Neuronal stem cell (in vitro differentiated cells): ENCODE measurements around the gene CRYBB3.
"Not testable (repeated sequence)": the region's sequence is repeated elsewhere in the genome, so short reads cannot be mapped to it uniquely, and the experiment has no call there.

Experiments
- DNase-seq: peaks from one replicate; pipeline ENCODE4 v3.0.0-alpha.2; 2013; ENCODE audit warnings: low spot score
- H2AFZ ChIP-seq: one replicate; pipeline ENCODE4 v1.6.1; 2013; ENCODE audit warnings: mild to moderate bottlenecking, low read length, inconsistent platforms
- H2AK5ac ChIP-seq: 2 replicates; pipeline ENCODE4 v1.6.1; 2013; ENCODE audit warnings: low read depth, mild to moderate bottlenecking, inconsistent platforms, low read length, moderate library complexity, mixed read lengths
- H2BK120ac ChIP-seq: 2 replicates; pipeline ENCODE4 v1.6.1; 2013; ENCODE audit warnings: low read depth, mild to moderate bottlenecking, inconsistent platforms, low read length, moderate library complexity, mixed read lengths
- H2BK12ac ChIP-seq: one replicate; pipeline ENCODE4 v1.6.1; 2013; ENCODE audit warnings: low read length, inconsistent platforms
- H2BK15ac ChIP-seq: 2 replicates; pipeline ENCODE4 v1.6.1; 2013; ENCODE audit warnings: mild to moderate bottlenecking, low read length, inconsistent platforms, mixed read lengths
- H2BK5ac ChIP-seq: one replicate; pipeline ENCODE4 v1.6.1; 2013; ENCODE audit warnings: inconsistent platforms, mild to moderate bottlenecking, low read length, moderate library complexity
- H3K14ac ChIP-seq: one replicate; pipeline ENCODE4 v1.6.1; 2013; ENCODE audit warnings: low read length, inconsistent platforms
- H3K18ac ChIP-seq: 2 replicates; pipeline ENCODE4 v1.6.1; 2013; ENCODE audit warnings: low read length, inconsistent platforms
- H3K23ac ChIP-seq: 2 replicates; pipeline ENCODE4 v1.6.1; 2013; ENCODE audit warnings: low read depth, mild to moderate bottlenecking, mixed read lengths, low read length, inconsistent platforms; ENCODE audit not compliant: poor library complexity
- H3K27ac ChIP-seq: replicated peaks from 3 replicates; pipeline ENCODE4 v1.5.1; 2013; ENCODE audit warnings: low read length, inconsistent platforms
- H3K27me3 ChIP-seq, 3 experiments: 2 replicates each; pipeline ENCODE4 v1.6.1; 2013; ENCODE audit warnings: low read length in 3 of 3, mild to moderate bottlenecking in 2 of 3, inconsistent platforms in 1 of 3, low read depth in 1 of 3, mixed read lengths in 1 of 3, moderate library complexity in 1 of 3; ENCODE audit not compliant: control insufficient read depth in 3 of 3, insufficient read depth in 3 of 3
- H3K36me3 ChIP-seq, 2 donors: replicated peaks in 1 of 2; 2 replicates each; pipeline ENCODE4 v1.6.1; 2013; ENCODE audit warnings: low read length in 2 of 2; ENCODE audit not compliant: control insufficient read depth in 2 of 2, insufficient read depth in 2 of 2
- H3K4ac ChIP-seq: 2 replicates; pipeline ENCODE4 v1.6.1; 2013; ENCODE audit warnings: inconsistent platforms, mild to moderate bottlenecking, low read length, moderate library complexity
- H3K4me1 ChIP-seq, 2 donors: 1 replicate in 1 of 2; 2 replicates in 1 of 2; pipeline ENCODE4 v1.6.1; 2013; ENCODE audit warnings: low read length in 2 of 2, low read depth in 1 of 2; ENCODE audit not compliant: control insufficient read depth in 2 of 2, insufficient read depth in 1 of 2
- H3K4me2 ChIP-seq: one replicate; pipeline ENCODE4 v1.6.1; 2013; ENCODE audit warnings: mild to moderate bottlenecking, low read length, inconsistent platforms; ENCODE audit not compliant: insufficient read depth, poor library complexity, severe bottlenecking
- H3K4me3 ChIP-seq, 2 donors: 2 replicates each; pipeline ENCODE4 v1.5.1; 2013; ENCODE audit warnings: low read length in 2 of 2, mild to moderate bottlenecking in 2 of 2, inconsistent platforms in 1 of 2, moderate library complexity in 1 of 2
- H3K79me1 ChIP-seq: one replicate; pipeline ENCODE4 v1.6.1; 2013; ENCODE audit warnings: low read depth, mild to moderate bottlenecking, inconsistent platforms, low read length, moderate library complexity
- H3K9ac ChIP-seq: one replicate; pipeline ENCODE4 v1.6.1; 2013; ENCODE audit warnings: mild to moderate bottlenecking, low read depth, low read length, inconsistent platforms; ENCODE audit not compliant: poor library complexity
- H3K9me3 ChIP-seq, 2 donors: replicated peaks in 1 of 2; 2 replicates each; pipeline versions ENCODE3 to v1.6.1; 2013; ENCODE audit warnings: low read length in 2 of 2, mild to moderate bottlenecking in 2 of 2, inconsistent platforms in 1 of 2, low read depth in 1 of 2, mixed read lengths in 1 of 2, moderate library complexity in 1 of 2; ENCODE audit not compliant: control insufficient read depth in 2 of 2, insufficient read depth in 1 of 2
- H4K8ac ChIP-seq: one replicate; pipeline ENCODE4 v1.6.1; 2013; ENCODE audit warnings: low read depth, mild to moderate bottlenecking, inconsistent platforms, low read length, moderate library complexity
- H4K91ac ChIP-seq: one replicate; pipeline ENCODE4 v1.6.1; 2013; ENCODE audit warnings: low read length, low read depth, mild to moderate bottlenecking, inconsistent platforms; ENCODE audit not compliant: poor library complexity
- WGBS, 2 donors: extraction: QIAGEN DNeasy Blood & Tissue Kit; methylation state at CpG; one replicate each; pipeline ENCODE4 v1.1.7; 2013; ENCODE audit warnings: missing lambda C conversion rate in 2 of 2, mixed read lengths in 1 of 2; ENCODE audit not compliant: insufficient read length in 2 of 2, insufficient replicate concordance in 1 of 2; ENCODE audit errors: extremely low coverage in 2 of 2; 5-methylcytosine and 5-hydroxymethylcytosine counted together

Gene CRYBB3

GRCh38 chr22:25201557-25202273 is 2.1 kb downstream of the CRYBB3 start:
- peaks cover 10% of the 10 kb centered on the region in 2 donors for H3K4me1 ChIP-seq
- no peak overlapping the region for H2BK120ac ChIP-seq
- no peak overlapping the region for H2BK5ac ChIP-seq
- H2AFZ ChIP-seq, result no peak overlapping the region
- H2AK5ac ChIP-seq, result no peak overlapping the region
- H3K79me1 ChIP-seq, result no peaks in the 10 kb centered on the region
- H3K36me3 ChIP-seq, result no peaks in the 10 kb centered on the region
- H3K27ac ChIP-seq, result no peak overlapping the region
- H4K91ac ChIP-seq, result no peak overlapping the region
- no peak overlapping the region for H3K4me3 ChIP-seq
- H2BK15ac ChIP-seq, result no peak overlapping the region
- H4K8ac ChIP-seq, result no peak overlapping the region
- H3K14ac ChIP-seq, result no peak overlapping the region
- no peak overlapping the region for H3K9ac ChIP-seq
- H3K23ac ChIP-seq, result no peak overlapping the region
- H2BK12ac ChIP-seq, result no peak overlapping the region
- no peaks in the 10 kb centered on the region for H3K27me3 ChIP-seq
- WGBS, 2 donors, result no CpG with 5 or more reads among the region's 10 CpGs
- no peaks in the 10 kb centered on the region for H3K9me3 ChIP-seq
- H3K4ac ChIP-seq, result no peak overlapping the region
- no peak for DNase-seq
- no peak overlapping the region for H3K18ac ChIP-seq
- no peak overlapping the region for H3K4me2 ChIP-seq

GRCh38 chr22:25202290-25202921 is 2.7 kb downstream of the CRYBB3 start:
- Histone ChIP-seq H2BK12ac (no peak overlapping the region), H2AK5ac (no peak overlapping the region), H3K36me3 (no peaks in the 10 kb centered on the region), H4K8ac (no peak overlapping the region), H2AFZ (no peak overlapping the region), H3K4ac (no peak overlapping the region), H3K9me3 (no peaks in the 10 kb centered on the region), H3K14ac (no peak overlapping the region), H2BK5ac (no peak overlapping the region), H3K27ac (no peak overlapping the region), H3K79me1 (no peaks in the 10 kb centered on the region), H3K4me1 (peaks cover 8 to 9% of the 10 kb centered on the region in 2 donors), H3K23ac (no peak overlapping the region), H3K18ac (peak overlapping the region; percentile 50), H4K91ac (no peak overlapping the region), H2BK15ac (no peak overlapping the region), H3K4me3 (no peak overlapping the region), H2BK120ac (no peak overlapping the region), H3K9ac (no peak overlapping the region), H3K4me2 (no peak overlapping the region), H3K27me3 (no peaks in the 10 kb centered on the region)
- WGBS, 2 donors, result no CpG with 5 or more reads among the region's 15 CpGs
- DNase-seq, result peak; percentile 71

- Histone ChIP-seq H2BK5ac (no peak overlapping the region), H2BK15ac (no peak overlapping the region), H3K79me1 (no peaks in the 10 kb centered on the region), H3K36me3 (no peaks in the 10 kb centered on the region), H2AFZ (no peak overlapping the region), H3K4me1 (peaks cover 8 to 9% of the 10 kb centered on the region in 2 donors), H4K91ac (no peak overlapping the region), H3K9me3 (no peaks in the 10 kb centered on the region), H3K27ac (no peak overlapping the region), H3K4me3 (no peak overlapping the region), H3K18ac (no peak overlapping the region), H2AK5ac (no peak overlapping the region), H4K8ac (no peak overlapping the region), H3K4me2 (no peak overlapping the region), H3K23ac (no peak overlapping the region), H3K27me3 (no peaks in the 10 kb centered on the region), H3K4ac (no peak overlapping the region), H2BK12ac (no peak overlapping the region), H3K14ac (no peak overlapping the region), H2BK120ac (no peak overlapping the region), H3K9ac (no peak overlapping the region)
- WGBS, 2 donors, result no CpG with 5 or more reads among the region's 4 CpGs
- no peak for DNase-seq
Measured at GRCh38 chr22:25203082-25203481, 3.4 kb downstream of the CRYBB3 start.

GRCh38 chr22:25204547-25204946 is 4.9 kb downstream of the CRYBB3 start:
- no CpG with 5 or more reads among the region's 7 CpGs for WGBS, 2 donors
- H2BK12ac ChIP-seq, result not testable (repeated sequence)

More at GRCh38 chr22:25204547-25204946, 4.9 kb downstream of the CRYBB3 start:
- not testable (repeated sequence) for H2AFZ ChIP-seq, H3K23ac ChIP-seq, H3K9me3 ChIP-seq, H3K4me3 ChIP-seq, H4K8ac ChIP-seq, H3K36me3 ChIP-seq, H3K27me3 ChIP-seq, H3K14ac ChIP-seq, H3K4me1 ChIP-seq, H3K79me1 ChIP-seq, H2BK120ac ChIP-seq, H2BK15ac ChIP-seq, H3K9ac ChIP-seq, H3K4me2 ChIP-seq, H2AK5ac ChIP-seq, H2BK5ac ChIP-seq, H4K91ac ChIP-seq, H3K4ac ChIP-seq, H3K18ac ChIP-seq, DNase-seq, H3K27ac ChIP-seq
